Activated effector memory CD4-positive, alpha-beta T cell treated with Interleukin-2 at 50 U/mL for 16 hours (primary cell): Measurements from ENCODE around the gene PARD6B.
"Not testable (repeated sequence)": the region's sequence is repeated elsewhere in the genome, so short reads cannot be mapped to it uniquely, and the experiment has no call there.

Experiments used
- DNase-seq: peaks from one replicate; pipeline ENCODE4 v3.0.0-alpha.2; 2020

Gene PARD6B

DNA sequence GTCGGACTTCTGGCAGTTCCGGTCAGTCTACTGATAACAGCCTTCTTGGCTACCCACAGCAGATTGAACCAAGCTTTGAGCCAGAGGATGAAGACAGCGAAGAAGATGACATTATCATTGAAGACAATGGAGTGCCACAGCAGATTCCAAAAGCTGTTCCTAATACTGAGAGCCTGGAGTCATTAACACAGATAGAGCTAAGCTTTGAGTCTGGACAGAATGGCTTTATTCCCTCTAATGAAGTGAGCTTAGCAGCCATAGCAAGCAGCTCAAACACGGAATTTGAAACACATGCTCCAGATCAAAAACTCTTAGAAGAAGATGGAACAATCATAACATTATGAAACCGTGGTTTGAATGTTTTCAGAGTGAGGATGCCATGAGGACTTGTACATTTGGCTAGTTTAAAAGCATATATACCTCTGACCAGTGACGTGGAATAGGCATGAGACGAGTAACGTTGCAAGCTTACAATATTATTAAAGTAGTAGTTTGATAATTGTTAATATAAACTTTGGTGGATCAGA is 18.8 kb downstream of the PARD6B start:
- no peak for DNase-seq

DNA sequence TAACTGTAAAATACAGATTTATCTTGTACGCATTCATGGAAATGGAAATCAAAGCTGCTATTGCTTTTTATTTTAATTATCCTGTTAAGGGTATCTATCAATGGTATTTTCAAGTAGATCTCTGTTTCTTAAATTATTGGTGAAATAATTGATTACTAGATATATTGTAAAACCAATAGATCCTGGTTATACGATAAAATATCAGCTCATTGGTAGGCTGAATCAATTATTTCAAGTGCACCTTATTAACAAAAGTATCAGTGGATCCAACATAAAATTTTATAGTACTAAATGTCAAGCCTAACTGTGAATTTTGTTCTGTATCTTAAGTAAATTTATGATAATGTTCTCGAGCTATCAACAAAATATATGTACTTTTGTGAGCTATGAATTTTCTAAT is 21.8 kb downstream of the PARD6B start:
- DNase-seq: no peak

DNA sequence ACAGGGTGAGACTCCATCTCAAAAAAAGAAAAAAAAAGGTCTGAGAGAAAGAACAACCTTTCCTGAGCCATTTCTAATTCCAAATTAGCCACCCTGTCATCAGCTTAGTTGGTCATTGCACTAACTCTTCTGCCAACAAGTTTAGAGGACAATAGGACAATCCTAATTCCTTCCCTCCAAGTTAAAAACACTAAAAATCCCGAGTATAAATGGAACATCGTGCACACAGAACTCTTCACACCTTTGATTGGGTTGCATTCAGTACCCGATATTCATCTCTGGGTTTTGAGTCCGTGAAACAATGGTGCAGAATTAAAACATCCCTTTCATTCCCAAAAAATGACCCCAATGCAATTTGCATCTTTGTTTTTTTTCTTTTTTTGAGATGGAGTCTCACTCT is 23.0 kb downstream of the PARD6B start:
- no peak for DNase-seq

DNA sequence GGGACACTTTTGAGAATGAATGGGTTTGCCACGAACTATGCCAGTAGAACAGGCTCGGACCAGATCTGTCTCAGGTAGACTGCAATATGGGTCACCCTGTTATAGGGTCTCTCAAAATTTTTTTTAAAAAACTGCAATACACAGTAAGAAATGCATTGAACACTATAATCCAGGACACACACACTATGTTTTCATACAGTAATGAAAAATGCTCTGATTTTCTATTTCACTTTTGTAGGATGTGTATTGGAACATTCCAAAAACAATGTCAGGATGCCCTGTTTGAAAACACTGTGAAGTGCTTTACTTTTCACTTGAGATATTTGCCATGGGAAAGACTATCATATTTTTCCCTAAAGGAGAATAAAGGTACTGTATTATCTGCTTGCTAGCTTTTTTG is 25.1 kb downstream of the PARD6B start:
- no peak for DNase-seq

DNA sequence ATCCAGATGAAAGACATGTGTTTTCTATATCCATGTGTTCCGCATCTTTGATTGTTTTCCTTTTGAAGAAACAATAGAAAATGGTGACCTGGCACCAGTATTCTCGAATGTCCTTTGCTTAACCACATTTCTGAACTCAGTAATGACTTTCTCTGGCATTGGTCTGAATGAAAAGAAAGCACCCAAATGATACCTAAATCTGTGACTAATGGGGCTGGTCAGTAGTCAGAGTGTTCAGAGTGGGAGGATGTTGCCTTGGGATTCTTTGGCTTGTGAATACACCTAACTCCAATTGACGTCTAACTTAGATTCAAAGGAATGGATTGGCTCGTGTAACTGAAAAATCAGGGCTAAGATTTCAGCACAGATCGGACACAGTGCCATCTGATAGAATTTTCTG is 27.1 kb downstream of the PARD6B start:
- no peak for DNase-seq

DNA sequence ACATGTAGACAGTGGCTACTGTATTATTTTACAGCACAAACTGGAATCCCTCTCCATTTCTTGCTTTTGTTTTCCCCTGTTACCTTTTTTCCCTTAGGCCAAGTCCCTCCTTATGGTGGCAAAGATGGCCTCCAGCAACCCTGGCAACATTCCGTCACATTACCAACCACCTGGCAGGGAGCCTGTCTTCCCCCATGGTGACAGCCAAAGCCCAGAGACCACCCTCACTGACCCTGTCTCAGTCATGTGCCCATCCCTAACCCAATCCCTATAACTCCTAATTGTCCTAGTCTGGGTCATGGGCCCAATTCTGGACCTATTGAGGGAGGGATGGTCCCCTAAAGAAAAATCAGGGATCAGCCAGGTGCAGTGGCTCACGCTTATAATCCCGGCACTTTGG is 27.6 kb downstream of the PARD6B start:
- DNase-seq: no peak

DNA sequence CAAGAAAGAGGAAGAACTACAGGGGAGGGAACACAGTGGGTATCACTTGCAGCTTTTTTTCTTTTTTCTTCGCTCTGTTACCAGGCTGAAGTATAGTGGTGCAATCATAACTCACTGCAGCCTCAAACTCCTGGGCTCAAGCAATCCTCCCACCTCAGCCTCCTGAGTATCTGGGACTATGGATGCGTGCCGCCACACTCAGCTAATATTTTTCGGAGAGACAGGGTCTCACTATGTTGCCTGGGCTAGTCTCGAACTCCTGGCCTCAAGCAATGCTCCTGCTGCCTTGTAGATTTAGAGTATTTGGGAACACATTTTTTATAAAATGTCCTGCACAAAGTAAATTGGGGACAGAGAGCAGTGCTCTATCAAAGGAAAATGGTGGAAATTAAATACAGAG is 28.3 kb downstream of the PARD6B start:
- DNase-seq: no peak

DNA sequence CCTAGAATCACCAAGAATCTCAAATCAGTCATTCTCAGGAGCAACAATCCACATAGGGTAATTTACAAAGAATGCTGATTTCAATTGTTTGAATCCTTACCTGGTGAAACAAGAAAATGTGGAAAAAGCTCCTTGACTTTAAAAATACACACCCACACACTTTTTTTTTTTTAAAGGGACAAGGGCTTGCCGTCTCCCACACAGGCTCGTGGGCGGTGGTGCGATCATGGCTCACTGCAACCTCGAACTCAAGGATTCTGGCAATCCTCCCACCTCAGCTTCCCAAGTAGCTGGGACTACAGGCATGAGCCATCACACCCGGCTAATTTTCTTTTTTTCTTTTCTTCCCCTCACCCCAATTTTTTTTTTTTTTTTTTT is 30.7 kb downstream of the PARD6B start:
- DNase-seq: no peak

DNA sequence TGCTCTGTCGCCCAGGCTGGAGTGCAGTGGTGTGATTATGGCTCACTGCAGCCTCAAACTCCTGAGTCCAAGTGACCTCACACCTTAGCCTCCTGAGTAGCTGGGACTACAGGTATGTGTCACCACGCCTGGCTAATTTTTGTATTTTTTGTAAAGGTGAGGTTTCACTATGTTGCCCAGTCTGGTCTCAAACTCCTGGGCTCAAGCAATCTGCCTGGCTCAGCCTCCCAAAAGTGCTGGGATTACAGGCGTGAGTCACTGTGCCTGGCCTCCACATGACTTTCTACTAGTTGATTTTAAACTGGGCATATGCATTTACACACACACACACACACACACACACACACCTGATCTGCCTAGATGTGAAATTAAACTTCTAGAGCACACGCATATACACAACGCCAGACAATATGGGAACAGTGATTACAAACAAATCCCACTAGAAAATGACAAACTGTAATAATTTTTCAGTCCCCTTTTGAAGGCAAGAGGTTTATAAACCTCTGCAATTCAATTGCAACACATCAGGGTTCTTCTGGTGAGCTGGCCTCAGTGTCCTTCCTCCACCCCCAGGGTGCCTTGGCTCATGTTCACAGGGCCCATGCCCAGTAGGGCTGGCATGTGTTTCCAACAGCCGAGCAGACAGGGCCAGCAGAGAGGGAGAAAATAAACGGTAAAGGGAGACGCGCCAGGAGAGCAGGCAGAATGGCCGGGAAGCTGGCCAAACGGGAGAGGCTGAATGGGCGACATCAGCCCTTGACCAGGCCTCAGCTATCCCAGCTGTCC is 31.2 kb downstream of the PARD6B start:
- no peak for DNase-seq

DNA sequence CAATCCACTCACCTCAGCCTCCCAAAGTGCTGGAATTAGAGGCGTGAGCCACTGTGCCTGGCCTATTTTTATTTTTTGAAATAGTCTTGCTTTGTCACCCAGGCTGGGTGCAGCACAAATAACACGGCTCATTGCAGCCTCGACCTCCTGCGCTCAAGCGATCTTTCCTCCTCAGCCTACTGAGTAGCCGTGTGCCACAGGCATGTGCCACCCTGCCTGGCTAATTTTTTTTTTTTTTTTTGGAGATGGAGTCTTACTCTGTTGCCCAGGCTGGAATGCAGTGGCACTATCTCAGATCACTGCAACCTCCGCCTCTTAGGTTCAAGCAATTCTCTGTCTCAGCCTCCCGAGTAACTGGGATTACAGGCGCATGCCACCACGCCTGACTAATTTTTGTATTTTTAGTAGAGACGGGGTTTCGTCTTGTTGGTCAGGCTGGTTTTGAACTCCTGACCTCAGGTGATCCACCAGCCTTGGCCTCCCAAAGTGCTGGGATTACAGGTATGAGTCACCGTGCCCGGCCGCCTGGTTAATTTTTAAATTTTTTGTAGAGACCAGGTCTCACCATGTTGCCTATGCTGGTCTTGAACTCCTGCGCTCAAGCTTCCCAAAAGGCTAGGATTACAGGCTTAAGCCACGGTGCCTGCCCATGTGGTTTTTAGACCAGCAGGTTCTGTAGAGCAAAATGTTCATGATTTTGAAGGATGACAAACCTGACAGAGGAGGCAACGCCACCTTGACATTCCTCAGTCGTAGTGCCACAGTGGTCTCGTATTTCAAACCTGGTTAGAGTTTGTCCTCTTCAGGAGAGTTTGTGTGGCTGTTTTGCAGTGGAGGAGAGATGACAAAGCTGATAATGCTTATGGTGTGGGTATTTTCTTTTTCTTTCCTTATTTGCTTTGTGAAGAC is 32.4 kb downstream of the PARD6B start:
- not testable (repeated sequence) for DNase-seq

DNA sequence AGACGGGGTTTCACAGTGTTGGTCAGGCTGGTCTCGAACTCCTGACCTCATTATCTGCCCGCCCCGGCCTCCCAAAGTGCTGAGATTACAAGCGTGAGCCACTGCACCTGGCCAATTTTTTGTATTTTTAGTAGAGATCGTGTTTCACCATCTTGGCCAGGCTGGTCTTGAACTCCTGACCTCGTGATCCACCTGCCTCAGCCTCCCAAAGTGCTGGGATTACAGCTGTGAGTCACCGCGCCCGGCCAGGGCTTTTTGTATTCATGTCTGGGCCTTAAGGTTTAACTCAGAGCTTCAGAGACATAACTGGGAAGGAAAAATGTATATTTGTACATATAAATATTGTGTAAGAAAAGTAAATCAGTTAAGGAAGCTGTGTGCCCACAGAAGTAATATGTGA is 33.9 kb downstream of the PARD6B start:
- not testable (repeated sequence) for DNase-seq

DNA sequence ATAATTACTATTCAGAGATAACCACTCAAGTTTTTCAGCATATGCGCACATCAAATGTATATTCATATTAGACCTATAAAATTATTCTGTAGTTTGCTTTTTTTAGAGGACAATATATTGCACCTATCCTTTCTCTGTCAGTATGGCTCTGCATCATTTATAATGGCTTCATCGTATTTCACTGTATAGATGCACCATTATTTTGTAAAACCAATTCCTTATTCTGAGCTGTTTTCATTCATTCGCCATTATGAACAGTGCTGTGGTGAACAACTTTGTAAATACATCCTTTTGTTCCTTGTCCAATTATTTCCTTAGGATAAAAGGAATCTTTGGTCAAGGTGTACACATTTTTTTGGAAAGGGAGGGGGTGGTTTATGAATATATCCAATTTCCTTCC is 34.3 kb downstream of the PARD6B start:
- no peak for DNase-seq

DNA sequence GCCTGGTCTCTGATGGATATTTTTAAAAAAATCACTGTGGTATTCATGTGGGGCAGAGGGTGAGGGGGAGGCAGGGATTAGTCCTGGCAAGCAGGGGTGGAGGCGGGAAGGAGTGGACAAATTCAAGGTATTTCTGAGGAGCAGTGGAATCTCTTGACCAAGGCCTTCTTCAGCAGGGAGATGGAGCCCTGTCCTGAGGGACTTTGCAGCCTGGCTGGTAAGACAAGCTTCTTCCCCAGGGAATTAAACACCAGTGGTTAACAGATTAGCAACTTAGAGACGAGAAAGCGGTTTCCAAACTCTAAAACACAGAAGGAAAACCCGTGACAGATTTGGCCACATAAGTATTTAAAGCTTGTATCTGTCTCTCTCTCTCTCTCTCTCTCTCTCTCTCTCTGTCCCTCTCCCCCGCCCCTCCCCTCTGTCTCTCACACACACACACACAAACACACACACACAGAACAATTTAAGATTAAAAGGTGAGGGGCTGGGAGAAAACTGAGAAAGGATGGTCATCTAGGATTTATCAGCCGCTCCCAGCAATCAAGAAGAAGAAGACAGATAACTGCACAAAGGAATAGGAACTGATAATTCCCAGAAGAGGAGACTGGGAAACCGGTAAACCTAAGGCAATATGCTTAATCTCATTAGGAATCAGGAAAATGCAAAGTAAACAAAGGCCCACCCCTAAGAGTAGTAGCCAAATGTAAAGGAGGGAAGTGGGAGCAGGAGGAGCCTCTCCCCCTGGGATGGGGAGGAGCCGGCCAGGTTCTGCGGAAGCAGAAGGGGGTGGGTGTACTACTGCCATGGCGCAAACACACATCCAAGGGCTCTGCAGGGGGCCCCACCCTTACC is 35.8 kb downstream of the PARD6B start:
- not testable (repeated sequence) for DNase-seq

DNA sequence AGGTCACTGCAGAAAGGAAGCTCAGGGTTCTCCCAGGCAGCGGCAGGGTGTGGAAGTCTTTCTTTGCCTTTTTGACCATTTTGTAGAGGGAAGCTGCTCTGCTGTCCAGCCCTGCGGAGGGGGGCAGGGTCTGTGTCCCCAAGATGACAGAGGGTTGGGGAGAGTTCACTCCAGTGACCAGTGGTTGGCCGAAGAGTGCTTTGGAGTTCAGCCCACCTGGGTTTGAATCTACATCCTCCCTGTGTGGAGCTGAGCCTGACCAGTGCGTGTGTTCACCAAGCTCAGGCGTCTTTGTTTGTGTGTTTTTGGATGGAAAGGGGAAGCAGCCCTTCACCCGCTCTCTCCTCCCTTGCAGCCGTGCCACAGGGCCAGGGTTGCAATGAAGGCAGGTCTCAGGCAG is 37.6 kb downstream of the PARD6B start:
- DNase-seq: not testable (repeated sequence)

DNA sequence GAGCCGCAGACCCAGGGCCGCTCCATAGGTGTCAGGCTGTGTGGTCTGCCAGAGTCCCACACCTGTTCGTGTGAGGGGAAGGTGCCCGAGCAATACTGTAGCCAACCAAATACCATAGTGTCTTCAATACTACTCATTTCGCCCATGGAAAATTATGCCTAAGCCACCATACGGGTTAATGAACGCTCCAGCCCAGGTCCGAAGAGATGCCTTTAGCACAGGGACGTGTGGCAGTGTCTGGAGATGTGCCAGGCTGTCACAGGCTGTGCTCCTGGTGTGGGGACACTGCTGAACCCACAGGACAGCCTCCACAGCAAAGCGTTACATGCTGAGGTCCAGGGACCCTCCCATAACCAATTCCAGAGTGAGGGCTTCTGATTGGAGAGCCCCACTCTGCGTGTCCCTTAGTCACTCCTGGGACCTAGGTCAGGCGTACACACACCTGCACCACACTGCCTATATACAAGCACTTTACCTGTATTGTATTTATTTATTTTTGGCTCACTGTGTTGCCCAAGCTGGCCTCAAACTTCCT is 38.2 kb downstream of the PARD6B start:
- DNase-seq: not testable (repeated sequence)

DNA sequence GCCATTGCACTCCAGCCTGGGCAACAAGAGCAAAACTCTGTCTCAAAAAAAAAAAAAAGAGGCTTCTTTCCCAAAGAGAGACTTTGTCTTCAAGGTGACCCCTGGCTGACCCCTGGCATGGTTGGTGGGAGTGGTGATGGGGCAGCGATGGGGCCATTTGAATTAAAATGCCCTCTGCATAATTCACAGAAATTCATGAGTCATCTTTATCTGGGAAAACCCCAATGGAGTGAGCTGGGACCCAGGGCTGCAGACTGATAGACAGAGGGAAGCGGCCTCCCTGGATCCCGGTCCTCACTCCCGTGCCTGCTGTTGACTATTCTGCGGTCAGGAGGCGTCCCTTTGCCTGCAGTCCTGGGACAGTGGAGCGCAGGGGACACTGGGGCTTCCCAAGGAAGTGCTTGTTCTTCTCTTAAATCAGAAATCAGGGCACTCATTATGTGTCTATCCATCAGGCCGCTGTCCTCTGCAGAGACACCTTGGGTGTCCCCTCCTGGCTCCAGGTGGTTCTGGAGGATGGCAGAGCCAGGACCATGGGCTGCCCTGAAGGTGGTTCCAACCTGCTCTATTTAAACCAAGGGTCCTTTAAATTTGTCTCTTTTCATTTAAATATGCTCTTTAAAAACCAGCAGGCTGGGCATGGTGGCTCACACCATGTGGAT is 40.2 kb downstream of the PARD6B start:
- not testable (repeated sequence) for DNase-seq

DNA sequence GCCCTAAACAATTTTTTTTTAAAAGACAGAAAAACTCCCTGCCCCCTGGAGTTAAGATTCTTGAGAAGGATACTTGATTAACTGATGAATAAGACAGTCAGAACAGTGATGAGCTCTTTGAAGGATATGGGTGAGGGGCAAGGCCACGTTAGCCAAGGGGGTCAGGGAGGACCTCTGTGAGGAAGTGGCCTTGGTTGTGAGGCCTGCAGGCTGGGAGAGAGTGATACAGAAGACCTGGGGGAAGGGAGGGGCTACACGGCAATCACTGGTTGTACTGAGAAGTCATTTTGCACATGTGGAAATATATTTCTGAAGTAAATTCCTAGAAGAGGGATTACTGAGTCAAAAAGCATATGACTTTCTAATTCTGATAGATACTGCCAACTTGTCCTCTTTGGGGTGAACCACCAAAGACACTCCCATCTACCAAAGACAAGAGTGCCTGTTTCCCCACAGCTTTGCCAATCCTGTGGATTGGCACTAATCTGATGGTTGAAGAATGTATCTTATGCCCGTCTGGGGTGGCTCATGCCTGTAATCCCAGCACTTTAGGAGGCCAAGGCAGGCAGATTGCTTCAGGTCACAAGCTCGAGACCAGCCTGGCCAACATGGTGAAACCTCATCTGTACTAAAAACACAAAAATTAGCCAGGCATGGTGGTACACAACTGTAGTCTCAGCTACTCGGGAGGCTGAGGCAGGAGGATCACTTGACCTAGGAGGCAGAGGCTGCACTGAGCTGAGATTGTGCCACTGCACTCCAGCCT is 41.2 kb downstream of the PARD6B start:
- DNase-seq: no peak

DNA sequence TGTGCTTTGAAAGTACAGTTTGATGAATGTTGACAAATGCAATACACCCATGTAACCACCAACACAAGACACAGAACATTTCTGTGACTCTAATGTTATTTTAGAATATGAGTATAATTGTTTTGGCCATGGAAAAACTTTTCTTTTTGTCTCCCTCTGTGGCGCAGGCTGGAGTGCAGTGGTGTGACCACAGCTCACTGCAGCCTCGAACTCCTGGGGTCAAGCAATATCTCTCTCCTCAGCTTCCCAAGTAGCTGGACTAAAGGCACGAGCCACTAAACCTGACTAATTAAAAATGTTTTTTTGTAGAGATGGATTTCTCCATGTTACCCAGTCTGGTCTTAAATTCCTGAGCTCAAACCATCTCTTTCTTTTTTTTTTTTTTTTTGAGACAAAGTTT is 43.1 kb downstream of the PARD6B start:
- DNase-seq: no peak

DNA sequence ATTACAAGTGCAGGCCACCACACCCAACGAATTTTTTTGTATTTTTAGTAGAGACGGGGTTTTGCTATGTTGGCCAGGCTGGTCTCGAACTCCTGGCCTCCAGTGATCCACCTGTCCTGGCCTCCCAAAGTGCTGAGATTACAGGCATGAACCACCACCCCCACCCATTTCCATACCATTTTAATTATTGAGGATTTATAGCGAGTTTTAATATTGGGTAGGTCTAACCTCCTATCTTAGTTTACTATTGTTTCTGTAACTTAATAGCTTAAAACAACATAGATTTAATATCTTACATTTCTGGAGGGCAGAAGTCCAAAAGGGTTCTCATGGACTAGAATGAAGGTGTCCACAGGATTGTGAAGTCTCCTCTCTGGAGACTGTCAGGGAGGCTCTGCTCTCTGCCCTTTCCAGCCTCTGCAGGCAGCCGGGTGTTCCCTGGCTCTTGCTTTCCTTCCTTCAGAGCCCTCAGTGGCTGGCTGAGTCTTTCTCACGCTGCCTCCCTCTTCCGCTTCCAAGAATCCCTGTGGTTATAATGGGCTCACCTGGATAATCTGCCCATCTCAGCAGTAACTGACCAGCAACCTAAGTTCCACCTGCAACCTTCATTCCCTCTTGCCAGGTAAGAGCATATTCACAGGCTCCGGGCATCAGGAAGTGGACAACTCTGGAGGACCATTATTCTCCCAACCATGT is 44.9 kb downstream of the PARD6B start:
- DNase-seq: no peak

DNA sequence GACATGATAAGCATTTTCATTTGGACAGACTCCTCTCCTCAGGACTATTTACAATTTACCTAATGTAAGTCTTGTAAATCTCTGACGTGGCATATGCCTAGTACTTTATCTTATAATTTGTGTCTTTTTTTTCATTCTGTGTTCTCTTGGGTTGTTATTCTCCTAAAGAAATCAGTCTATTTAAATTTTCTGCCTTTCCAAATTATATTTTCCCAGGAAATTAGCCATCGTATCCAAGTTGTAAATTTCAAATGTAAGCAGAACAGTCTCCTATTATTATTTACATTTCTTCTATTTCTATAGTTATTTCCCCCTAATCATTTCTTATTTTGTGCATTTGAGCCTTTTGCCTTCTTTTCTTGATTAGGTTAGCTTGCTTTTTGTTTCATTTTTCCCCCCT is 46.0 kb downstream of the PARD6B start:
- DNase-seq: no peak

DNA sequence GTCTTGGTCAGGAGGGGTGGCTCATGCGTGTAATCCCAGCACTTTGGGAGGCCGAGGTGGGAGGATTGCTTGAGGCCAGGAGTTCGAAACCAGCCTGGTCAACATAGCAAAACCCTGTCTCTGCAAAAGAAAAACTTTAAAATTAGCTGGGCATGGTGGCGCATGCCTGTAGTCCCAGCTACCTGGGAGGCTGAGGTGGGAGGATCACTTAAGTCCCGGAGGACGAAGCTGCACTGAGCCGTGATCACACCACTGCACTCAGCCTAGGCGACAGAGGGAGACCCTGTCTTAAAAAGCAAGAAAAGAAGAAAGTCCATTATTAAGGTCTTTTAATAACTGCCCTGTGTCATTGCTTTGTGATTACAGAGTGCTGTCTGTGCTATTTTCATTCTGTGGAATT is 47.6 kb downstream of the PARD6B start:
- DNase-seq: not testable (repeated sequence)
